HG03460 (cell line): Measurements from ENCODE around the gene FOXO6.

Experiments used
- ATAC-seq: cut with Tn5 transposase; IDR thresholded peaks from one replicate; pipeline ENCODE4 v1.9.1; 2021; ENCODE audit not compliant: unreplicated experiment

Gene FOXO6

DNA sequence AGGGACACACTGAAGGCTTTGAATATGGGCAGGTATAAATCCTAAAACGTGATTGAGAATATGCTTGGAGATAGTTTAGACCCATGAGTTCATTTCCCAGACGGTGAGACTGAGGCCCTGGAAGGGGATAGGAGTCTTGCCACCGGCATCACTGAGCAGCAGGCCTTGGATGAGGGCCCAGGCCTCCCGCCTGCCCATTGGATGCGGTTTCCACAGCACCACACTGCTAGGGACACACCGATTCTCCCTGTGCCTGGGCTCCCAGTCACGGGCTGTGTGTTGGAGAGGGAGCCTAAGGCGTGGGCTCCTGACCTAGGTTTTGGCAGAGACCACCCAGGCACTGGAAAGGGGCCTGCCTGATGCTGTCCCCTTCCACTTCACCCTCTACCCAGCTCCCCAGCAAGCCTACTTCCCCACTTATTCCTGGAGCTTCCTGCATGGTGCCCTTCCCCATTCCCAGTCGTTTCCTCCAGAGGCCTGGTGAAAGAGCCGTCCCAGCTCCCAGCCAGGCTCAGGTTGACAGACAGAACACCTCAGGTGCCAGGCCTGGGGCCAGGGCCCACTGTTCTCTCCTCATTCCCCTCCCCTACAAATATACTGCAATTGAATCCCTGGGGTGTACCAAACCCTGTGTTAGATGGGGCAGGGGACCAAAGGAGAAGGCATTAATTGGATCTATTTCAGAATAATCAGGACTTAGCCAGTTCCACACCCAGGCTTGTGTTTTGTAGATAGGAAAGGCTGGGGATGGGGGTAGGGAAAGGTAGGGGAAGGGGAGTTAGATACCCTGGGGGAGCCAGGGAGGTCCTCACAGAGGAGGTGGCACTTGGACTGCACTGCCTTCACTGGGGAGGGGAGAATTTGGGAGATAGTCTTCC is 3.4 kb downstream of the FOXO6 start:
- no peak for ATAC-seq

DNA sequence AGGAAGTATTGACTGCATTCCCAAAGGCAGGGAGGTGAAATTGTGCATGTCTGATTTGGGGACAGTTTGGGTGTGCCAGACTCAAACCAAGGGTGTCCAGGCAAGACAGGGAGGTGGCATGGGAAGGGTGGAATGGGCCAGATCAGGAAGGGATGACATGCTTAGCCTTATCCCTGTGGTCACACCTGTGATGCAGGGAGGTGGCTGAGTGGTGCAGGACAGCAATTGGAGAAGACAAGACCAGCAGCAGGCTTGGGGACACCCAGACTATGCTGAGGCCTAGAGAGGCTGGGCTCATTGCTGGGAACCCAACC is 4.0 kb downstream of the FOXO6 start:
- ATAC-seq: no peak

DNA sequence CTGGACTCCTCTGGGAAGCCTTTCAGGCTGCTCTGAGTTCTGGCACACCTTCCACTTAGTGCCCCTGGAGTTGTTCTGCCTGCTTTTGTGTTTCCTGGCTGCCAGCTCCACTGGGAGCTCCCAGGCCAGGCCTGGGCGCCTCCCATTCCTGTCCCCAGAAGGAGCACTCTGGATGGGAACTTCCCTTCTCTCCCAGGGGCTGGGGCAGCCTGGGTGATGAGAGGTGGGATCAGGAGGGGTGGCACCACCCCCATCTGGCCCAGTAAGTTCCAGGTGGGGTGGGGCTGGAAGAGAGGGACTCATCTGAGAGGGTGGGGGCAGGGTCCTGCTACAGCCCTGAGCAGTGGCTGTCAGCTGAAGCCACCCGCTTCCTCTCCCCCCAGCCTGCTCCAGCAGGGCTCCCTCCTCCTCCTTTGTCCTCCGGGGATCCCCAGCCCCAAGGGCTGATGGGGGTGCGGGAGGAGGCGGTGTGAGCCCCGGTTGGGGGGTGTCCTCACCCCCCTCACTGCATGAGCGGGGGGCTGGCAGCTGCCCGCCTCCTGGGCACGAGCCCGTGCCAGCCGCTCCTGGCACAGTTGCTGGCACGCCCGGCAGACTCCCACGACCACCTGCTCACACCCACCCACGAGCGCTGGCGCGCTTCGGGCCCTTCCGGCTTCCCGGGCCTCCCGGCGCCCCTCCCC is 4.7 kb downstream of the FOXO6 start:
- ATAC-seq: no peak

DNA sequence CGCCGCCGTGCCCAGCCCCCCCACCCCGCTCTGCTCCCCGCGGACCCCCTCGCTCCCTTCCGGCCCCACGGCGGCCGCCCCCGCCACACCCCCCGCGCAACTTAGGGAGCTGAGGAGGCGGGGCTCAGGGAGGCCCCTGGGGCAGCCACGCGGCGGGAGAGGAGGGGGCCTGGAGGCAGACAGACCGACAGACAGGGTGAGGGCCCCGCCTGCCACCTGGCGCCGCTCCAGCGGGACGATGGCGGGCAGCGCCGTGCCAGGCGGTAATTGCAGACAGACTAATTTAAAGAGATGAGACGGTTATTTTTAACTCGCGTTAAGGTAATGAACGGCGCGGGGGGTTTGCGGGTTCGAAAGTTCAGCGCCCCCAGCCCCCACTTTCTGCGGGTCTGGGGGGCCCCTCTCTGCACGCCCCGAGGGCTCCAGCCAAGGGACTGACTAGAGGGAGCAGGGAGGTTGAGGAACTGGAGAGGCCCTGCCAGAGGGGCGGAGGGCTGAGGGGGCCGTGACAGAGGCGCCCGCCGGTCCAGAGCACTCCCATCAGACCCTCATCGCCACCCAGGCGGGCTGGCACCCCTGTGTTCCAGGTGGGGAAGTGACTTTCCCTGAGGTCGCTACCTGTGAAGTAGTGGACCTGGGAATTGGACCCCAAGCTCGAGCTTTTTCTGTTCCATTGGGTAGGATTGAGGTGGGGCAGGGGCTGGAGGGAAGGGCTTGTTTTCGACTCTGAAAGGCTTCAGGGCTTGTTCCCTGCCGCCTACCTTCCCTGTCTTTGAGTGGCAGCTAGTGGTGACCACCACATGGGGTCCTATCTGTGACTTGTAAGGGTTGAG is 5.4 kb downstream of the FOXO6 start:
- no peak for ATAC-seq

DNA sequence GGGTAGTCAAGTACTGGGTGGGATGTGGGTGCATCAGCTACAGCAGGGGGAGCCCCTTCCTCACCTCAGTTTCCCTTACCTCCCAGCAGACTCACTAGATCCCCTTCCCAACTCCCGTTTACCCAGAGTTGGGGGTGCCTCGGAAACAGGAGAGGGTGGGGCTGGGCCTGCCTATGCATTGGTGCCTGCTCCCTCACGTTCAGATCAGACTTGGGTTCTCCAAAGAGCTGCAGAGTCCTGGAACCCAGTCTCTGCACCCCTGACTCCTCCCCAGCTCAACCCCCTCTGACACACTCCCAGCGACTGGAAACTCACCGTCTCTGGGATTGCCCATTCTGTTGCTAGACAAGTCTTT is 6.0 kb downstream of the FOXO6 start:
- no peak for ATAC-seq

DNA sequence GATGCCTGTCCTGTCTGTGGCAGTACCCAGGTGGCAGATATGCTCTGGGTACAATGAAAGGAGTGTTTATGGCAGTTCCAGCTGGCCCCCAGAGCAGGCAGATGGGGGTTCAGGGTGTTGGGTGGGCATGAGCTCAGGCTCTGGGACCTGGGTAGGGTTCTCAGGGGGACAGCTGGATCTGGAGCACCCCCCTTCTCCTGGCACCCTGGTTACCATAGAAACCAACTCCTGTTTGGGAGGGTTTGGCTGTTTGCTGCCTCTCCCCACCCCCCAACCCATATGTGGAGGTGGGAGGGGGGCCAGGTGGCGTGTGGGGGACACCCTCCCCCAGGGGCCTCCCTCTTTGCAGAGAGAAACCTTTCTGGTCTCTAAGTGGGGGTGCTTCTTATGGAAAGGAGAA is 7.1 kb downstream of the FOXO6 start:
- no peak for ATAC-seq

DNA sequence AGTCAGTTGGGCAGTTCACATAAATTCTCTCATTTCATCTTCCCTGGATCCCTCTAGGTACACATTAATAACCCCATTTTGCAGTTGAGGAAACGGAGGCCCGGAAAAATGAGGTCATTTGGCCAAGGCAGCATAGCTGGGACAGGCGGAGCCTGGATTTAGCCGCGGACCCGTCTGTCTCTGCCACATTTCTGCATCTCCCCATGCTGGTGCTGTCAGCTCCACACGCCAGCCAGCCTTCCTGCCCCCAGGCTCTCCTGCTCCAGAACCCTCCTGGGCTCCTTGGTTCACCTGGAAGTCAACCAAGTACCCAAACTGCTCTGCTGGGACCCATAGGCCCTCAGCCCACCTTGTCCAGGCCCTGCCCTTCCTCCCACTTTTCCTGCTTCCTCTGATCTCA is 7.6 kb downstream of the FOXO6 start:
- ATAC-seq: no peak

DNA sequence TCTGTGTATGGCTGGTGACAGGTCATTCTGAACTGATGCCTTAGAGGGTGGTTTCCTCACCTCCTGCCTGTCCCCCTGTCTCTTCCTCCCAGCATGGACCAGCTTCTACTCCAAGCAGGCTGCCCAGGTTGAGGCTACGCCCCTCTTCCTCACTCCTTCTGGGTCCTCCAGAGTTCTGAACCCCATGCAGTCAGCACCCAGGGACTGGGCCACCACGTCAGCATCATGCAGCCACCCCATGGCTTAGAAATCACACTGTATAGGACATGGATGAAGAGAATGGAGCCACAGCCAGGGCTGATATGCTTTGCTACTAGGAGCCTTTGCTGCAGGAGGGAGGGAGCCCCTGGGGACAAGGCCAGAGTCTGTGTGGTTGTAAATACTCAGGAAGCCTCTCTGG is 8.3 kb downstream of the FOXO6 start:
- no peak for ATAC-seq

DNA sequence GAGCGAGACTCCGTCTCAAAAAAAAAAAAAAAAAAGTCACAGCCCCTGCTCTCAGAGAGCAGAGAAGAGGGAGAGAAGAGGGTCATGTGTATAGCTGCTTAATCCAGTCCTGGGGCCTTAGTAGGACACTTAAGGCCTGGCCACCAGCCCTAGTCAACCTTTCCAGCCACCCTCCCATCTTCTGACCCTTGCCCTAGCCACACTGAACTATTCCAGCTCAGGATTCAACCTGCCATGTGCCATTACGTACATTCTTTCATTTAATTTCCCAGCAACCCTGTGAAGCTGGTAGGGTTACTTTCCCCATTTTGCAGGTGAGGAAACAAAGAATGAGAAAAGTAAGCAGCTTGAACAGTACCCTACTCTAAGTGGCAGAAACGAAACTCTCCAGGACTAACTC is 9.0 kb downstream of the FOXO6 start:
- ATAC-seq: no peak

DNA sequence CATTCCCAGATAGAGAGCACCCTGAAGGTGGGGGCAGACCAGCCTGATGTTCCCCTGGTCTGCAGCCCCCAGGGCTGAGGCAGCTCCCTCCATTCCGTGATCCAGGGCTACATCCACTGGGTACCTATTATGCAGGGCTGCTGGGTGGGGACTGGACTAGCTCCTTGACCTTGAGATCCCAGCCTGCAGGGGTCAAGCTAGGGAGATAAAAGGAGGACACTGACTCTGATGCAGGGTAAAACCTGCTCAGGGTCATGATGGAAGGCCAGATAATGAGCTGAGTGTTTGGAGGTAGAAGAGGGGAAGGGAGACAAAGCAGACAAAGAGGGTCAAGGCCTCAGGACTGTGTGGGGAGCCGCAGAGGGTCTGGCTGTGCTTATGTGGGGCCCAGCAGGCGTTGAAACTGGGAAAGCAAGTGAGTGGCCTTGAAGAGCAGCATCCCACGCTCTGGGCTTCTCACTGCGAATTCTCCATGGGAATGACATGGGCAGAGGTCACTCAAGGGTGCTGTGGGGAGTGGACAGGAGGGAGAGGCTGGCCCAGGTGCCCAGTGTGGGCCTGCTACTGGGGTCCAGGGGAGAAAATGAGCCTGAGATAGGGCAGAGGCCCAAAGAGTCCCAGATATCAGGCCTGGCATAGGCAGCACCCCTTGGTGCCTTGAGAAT is 9.7 kb downstream of the FOXO6 start:
- ATAC-seq: no peak

DNA sequence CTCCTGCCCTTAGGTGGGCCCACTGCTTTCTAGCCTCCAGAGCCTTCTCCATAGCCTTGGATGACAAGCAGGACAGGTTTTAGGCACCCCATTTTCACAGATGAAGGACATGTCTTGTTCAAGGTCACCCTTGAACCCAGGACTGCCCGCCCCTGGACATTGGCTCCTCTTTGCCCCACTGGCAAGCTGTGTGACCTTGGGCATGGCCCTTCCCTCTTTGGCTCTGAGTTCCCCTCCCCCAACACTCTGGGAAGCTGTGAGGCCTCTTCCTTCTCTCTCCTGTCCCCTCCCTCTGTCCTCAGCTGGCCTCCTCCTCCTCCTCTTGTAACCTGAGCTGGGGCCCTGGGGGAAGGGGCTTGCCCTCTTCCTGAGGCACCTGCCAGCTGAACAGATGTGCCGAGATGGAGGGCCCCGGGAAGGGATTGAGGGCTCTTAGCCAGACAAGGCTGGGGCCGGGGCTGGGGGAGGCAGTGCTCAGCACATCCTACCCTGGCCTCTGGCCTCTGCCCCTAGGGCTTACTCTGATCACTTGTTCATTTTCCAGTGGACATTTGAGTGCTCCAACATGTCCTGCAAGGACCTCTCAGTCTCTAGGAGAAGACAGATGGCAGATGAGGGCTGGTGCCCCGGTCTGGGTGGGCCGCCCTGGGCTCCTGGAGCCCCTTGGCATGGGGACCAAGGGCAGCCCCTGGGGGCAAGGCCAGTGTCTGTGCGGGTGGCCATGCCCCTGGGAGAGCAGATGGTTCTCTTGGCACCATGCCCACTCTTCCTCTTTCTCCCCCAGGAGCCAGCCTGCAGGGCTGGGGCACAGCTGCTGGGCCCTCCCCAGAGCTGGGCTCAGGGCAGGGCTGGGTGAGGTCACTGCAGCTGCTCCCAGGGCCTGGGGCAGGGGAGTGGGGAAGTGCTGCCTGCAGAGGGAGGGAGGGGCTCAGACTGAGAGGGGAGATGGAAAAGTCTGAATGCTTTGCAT is 10.7 kb downstream of the FOXO6 start:
- no peak for ATAC-seq

DNA sequence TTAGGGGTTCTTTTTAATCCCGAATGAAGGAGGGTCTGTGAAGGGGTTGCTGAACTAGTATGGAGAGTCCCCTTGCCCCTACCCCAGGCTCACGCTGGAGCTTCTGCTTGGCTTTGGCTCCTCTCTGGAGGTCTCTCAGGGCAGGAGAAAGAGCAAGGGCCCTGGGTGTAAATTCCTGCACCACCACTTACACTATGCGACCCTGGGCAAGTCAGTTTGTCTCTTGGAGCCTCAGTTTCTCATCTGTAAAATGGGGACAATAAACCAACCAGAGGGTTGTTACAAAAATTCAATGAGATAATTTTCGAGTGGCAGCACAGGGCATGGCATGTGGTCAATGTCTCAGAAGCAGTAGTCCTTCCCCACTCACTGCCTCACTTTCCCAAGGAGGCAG is 11.4 kb downstream of the FOXO6 start:
- ATAC-seq: no peak

DNA sequence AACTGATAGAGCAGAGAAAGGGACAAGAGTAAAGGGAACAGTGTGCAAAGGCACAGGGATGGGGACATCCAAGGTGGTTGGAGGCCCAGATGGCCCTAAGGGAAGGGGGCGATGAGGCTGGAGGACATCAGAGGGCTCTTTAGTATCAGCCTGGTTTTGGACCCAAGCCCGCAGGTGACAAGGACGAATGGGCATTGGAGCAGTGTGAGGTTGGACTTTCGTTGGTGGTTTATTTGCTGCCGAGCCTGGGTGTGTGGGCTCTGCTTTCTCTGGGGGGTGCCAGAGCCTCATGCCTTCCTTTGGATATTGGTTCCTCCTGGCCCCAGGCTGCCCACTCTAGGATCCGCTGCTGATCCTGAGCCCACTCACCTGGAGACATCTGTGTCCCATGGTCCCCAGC is 12.1 kb downstream of the FOXO6 start:
- ATAC-seq: no peak

DNA sequence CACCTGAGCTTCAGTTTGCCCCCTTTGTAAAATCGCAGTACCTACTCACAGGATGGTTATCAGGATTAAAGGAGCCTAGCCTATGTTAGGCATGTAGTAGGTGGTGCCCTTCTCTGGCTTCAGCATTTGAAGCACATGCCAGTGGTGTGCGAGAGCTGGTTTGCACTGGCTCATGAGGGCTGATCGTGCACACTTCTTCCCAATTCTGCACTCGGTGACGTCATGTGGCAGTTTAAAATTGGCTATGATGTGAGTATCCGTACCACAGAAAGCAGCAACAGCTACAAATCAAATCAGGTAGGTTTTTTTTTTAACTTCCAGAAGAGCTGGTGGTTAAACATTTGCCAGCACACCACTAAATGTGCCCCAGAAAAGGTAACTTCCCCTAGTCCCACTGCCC is 13.5 kb downstream of the FOXO6 start:
- no peak for ATAC-seq

DNA sequence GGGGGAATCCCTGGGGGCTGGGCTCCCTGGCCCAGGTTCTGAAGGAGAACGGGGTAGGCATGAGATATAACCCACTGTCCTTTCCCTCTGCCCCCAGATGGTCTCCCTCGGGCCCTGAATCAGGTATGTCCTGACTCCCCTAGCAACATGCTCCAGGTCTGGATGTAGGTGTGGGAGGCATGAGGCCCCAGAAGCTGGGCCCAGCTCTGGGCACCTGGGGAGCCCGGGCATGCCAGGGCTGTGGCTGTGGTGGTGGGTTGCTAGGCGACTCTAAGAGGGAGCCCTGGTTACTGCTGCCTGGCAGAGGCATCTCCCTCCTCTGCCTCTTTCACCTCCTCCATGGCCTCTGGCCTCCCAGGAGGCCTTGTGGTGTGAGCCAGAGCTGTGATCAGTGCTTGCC is 16.2 kb downstream of the FOXO6 start:
- ATAC-seq: no peak

DNA sequence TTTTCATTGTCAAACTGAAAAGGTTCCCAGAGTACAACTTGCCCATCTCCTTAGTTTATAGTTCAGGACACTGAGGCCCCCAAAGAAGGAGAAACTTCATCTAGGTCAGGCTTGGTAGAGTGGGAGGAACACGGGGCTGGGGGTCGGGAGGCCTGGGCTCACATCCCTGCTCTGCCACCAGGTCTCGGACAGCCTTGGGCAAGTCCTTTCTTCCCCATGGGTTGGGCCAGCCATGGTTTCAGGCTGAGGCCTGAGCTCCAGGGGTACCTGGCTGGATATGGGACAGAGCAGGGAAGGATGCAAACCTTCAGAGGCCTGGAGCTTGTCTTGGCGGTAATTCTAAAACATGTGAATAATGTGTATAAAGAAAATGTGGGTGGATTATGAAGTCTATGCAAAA is 17.0 kb downstream of the FOXO6 start:
- ATAC-seq: no peak

DNA sequence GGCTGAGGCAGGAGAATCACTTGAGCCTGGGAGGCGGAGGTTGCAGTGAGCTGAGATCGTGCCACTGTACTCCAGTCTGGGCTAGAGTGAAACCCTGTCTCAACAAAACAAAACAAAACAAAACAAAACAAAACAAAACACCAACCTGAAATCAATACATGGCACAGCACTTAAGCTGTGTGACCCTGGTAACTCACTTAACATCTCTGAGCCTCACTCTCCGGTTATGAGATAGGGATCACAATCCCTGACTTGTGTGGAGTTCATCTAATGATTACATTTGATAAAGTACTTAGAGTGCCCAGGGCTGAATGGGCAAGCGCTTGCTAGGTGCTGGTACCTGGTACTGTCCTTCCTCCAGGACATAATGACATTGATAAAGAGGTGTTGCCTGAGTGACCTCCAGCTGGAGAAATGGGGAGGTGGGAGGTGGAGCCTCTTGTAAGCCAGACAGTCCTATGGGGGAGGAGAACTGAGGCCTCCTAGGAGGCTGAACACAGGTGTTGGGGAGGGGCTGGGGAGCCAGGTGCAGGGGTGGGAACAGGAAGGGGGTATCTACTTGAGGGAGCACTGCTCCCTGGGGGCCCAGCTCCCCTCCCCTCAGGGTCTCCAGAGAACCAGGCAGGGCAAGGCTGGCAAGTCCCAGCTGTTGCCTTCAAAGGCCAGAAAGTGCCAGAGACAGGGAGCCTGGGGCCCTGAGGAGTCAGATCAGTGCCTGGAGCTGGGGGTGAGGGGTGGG is 17.9 kb downstream of the FOXO6 start:
- ATAC-seq: no peak

DNA sequence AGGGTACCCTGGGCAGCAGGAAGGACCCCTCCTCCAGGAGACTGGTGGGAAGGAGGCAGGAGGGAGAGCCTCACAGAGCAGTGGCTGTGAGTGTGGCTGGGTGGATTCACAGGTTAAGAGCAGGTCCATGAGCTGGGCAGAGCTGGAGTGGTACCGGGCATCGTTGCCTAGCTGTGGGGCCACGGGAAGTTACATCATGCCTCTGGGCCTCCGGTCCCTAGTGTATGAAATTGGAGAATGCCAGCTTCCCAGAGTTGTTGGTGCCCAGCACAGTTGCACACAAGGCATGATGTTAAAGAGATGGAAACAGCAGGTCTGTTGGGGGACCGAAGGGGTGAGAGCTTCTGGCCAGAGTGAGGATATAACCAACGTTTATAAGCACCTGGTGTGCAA is 18.5 kb downstream of the FOXO6 start:
- ATAC-seq: no peak

DNA sequence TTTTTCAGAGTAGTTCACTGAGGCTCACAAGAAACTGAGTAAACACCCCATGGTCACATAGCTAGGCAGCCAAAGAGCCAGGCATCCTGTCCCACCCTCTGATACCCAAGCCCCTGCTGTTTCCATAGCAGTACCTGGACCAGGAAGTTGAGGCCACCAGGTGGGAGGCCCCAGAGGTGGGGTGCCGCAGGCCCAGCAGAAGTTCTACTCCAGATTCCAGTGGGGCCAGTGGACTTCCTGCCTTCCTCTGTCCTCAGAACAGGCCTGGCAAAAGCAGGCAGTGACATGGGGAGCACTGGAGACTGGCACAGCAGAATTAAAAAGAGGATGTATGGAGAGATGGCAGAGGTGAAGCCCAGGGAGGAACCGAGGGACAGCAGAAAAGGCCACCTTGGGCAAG is 19.0 kb downstream of the FOXO6 start:
- no peak for ATAC-seq
